Heart right ventricle (tissue), 16 donors: ENCODE results near the gene MAPRE3. TPM values are rescaled to one million over a fixed set of nuclear protein-coding genes. Genes with fewer than 3 reads are reported as not detected.

Experiments used
- ATAC-seq, 8 donors: fragments of 200-7000 bp; cut with Tn5 transposase; one replicate each; pipeline ENCODE4 v1.9.1; 2020; ENCODE audit warnings: mild to moderate bottlenecking in 8 of 8, moderate library complexity in 8 of 8, moderate number of reproducible peaks in 1 of 8
- DNase-seq, 2 donors: peaks; one replicate each; pipeline ENCODE4 v3.0.0-alpha.2; 2020
- H3K27ac ChIP-seq, 10 donors: fragments of 200-600 bp; sonication (generic) in 2 of 10; one replicate each; pipeline versions ENCODE4 v1.5.0 to v1.8.0; 2020 to 2022; ENCODE audit warnings: mild to moderate bottlenecking in 3 of 10
- H3K27me3 ChIP-seq, 7 donors: fragments of 200-600 bp; one replicate each; pipeline ENCODE4 v1.8.0; 2021 to 2022; ENCODE audit warnings: mild to moderate bottlenecking in 2 of 7
- H3K36me3 ChIP-seq, 9 donors: fragments of 200-600 bp; sonication (generic) in 1 of 9; one replicate each; pipeline versions ENCODE4 v1.5.0 to v1.8.0; 2020 to 2022; ENCODE audit warnings: mild to moderate bottlenecking in 2 of 9
- H3K4me1 ChIP-seq, 9 donors: fragments of 200-600 bp; sonication (generic) in 1 of 9; one replicate each; pipeline versions ENCODE4 v1.5.0 to v1.8.0; 2020 to 2022; ENCODE audit warnings: mild to moderate bottlenecking in 4 of 9
- H3K4me3 ChIP-seq, 10 donors: fragments of 200-600 bp; sonication (generic) in 2 of 10; one replicate each; pipeline versions ENCODE4 v1.5.0 to v1.8.0; 2020 to 2022; ENCODE audit warnings: mild to moderate bottlenecking in 7 of 10, moderate library complexity in 2 of 10
- H3K9me3 ChIP-seq, 11 donors: fragments of 200-600 bp in 10 of 11; sonication (generic) in 2 of 11; one replicate each; pipeline versions ENCODE4 v1.5.0 to v1.8.0; 2013 to 2022; ENCODE audit warnings: mild to moderate bottlenecking in 2 of 11, control low read depth in 1 of 11, moderate library complexity in 1 of 11
- CTCF ChIP-seq, 9 donors: fragments of 200-600 bp; sonication (generic) in 2 of 9; IDR thresholded peaks; one replicate each; pipeline versions ENCODE4 v1.5.0 to v1.8.0; 2021 to 2022; ENCODE audit warnings: antibody characterized with exemption in 9 of 9, mild to moderate bottlenecking in 5 of 9, moderate library complexity in 1 of 9
- WGBS, 2 donors: extraction: QIAGEN DNeasy Blood & Tissue Kit; methylation state at CpG; one replicate each; pipeline ENCODE4 v1.1.7; 2013; ENCODE audit warnings: inconsistent platforms in 1 of 2; 5-methylcytosine and 5-hydroxymethylcytosine counted together
- intact Hi-C, 10 donors: fragments of 100-400 bp; cut with DNase I; formaldehyde crosslinking; loops; one replicate each; pipeline versions ENCODE4 v1.11.1 to v1.14.2; 2022
- polyA plus RNA-seq, 2 donors: library from polyadenylated mRNA; stranded (reverse); fragments of 200-250 nt; gene quantifications; one replicate each; pipeline ENCODE4 v1.2.3, GENCODE V29; 2013
- total RNA-seq, 10 donors: library from RNA; stranded (reverse); fragmentation: NEBNext Ultra II Directional in 3 of 10; extraction: Animal tissue kit (Norgen Biotek cat#: 25700) in 3 of 10; gene quantifications; one replicate each; pipeline versions ENCODE4 v1.2.1 to v1.2.4, GENCODE V29; 2021 to 2023
- donor health status: Arrhythmogenic right ventricular cardiomyopathy.
- donor health status: ischemic (EF 13 %, LVEDD 7.1; RV severe dilation, severe dysfunction).
- donor health status: healthy with polysubstance abuse.
- donor health status: DM: no; HTN: yes; CAD: no.
- donor health status: DM: no; HTN: no; CAD: no.
- donor health status: ischemic (EF 25% LVEDD 6.9; RV normal size, moderate dysfunction).
- donor health status: ischemic (EF 25% LVEDD 5.7; RV mildly dilated, moderate dysfunction).
- donor health status: healthy.
- donor health status: DM: yes; HTN: yes; CAD: no.
- donor health status: Ischemic cardiomyopathy.
- donor health status: ischemic (EF 35%, LVEDD 5.7; RV mildly dilated, moderate dysfunction).
- donor health status: nonischemic (EF 11% LVEDD 7.7; RV severe dilation, severe dysfunction).
- donor health status: DM: yes; HTN: yes; CAD: no.
- donor health status: PGD.
- donor health status: ischemic (EF 29% LVEDD 5.4; RV normal size, mild dysfunction).
- donor health status: nonischemic (EF 23%, LVEDD 6.1; RV moderate dilation, normal function).

The MAPRE3 gene
- total and polyA plus RNA-seq, 12 donors, result 23.0 to 68.8 (median 47.2) TPM

DNA sequence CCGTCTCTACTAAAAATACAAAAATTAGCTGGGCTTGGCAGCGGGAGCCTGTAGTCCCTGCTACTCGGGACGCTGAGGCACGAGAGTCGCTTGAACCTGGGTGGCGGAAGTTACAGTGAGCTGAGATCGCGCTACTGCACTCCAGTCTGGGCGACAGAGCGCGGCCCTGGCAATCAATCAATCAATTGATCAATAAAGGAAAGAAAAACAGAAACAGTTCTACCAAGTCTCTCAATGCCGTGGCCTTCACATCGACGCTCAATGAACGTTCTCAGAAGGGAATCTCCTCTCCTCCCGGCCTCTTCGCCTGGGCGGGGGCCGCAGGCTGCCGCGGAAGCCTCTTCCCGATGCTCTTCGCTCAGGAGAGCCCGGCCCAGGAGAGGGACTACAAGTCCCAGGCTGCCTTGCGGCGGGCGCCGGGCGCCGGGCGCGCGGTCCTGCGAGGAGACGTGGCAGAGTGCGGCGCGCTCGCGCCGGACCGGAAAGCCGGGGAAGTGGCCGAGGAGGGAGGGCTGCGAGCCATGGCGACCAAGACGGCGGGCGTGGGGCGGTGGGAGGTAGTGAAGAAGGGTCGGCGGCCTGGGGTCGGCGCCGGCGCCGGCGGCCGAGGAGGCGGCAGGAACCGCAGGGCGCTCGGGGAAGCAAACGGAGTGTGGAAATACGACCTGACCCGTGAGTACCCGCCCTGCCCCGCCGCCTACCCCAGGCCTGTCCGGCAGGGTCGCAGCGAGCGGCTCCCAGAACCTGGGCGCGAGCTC lies 62.2 kb downstream of the MAPRE3 start, which contains the start of gene TMEM214:
Gene TMEM214 (plus strand): TSS at position 471 of the 758 bp plus-strand sequence. CDS start 51 bp downstream, at position 522.
- H3K4me3 ChIP-seq, result peak within 1 kb of the TSS; percentile 68 to 97 (median 86)
- no peaks in the 10 kb centered on the region for H3K27me3 ChIP-seq
- peak within 1 kb of the TSS; percentile 76 to 96 (median 88) for H3K27ac ChIP-seq
- peaks cover 0 to 35% (median 24%) of the 10 kb centered on the region in 9 donors for H3K4me1 ChIP-seq
- peak; percentile 89 to 92 for DNase-seq
- H3K36me3 ChIP-seq, result peaks cover 0 to 47% (median 22%) of the 10 kb centered on the region in 9 donors
- intact Hi-C loops, result loop anchor here in 7 of 10 donors (2.0 to 10.0 kb wide), 4 partner anchors 50 to 55 kb away; partner anchors contain the start of gene KHK (in 5 of the 7)
- peak in 1 of 9 donors; percentile 19 for TF ChIP-seq CTCF (IDR thresholded peaks at IDR 0.05)
- no peaks in the 10 kb centered on the region for H3K9me3 ChIP-seq
- ATAC-seq, result peak; percentile 97 to 99 (median 98)
- 1% methylated on average over 71 to 76 of the region's 76 CpGs for WGBS, 2 donors

DNA sequence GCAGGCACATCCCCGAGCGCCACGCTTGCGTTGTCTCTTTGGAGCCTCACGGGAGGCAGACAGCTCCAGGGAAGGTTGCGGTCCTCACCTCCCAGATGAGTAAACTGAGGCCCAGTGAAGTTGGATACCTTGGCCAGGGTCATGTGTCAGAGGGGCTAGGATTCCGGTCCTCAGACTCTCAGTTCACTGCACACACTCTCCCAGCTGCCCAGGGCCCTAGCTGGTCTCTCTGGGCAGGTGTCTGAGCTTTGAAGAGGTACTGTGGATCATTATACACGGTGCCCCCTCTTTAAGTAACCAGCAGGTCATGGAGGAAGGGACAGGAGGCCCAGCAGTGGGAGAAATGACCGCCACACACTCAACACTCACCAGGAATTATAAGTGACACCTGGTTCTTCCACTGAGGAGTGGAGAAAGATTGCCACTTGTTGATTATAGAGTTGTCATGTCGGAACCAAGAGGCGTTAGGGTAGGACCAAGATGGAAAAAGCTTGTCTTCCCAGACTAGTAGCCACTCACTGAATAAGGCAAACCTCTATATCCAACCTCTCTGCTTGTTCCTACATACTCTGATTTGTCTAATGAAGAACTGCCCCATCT lies 62.9 kb downstream of the MAPRE3 start:
- WGBS, 2 donors, result 6 to 7% methylated on average over 11 of the region's 11 CpGs
- Histone ChIP-seq H3K9me3 (no peaks in the 10 kb centered on the region), H3K27me3 (no peaks in the 10 kb centered on the region), H3K4me3 (peak overlapping the region; percentile 68 to 97 (median 86)), H3K4me1 (peaks cover 0 to 35% (median 24%) of the 10 kb centered on the region in 9 donors), H3K27ac (peak overlapping the region; percentile 76 to 96 (median 88)), H3K36me3 (peaks cover 0 to 51% (median 29%) of the 10 kb centered on the region in 9 donors)
- ATAC-seq (peak in 6 of 8 donors; percentile 1 to 13 (median 3)), DNase-seq (no peak)
- TF ChIP-seq CTCF (IDR thresholded peaks at IDR 0.05), result no peak
- intact Hi-C loops, result loop anchor here in 7 of 10 donors (2.0 to 10.0 kb wide), 4 partner anchors 49 to 54 kb away; partner anchors contain the start of gene KHK (in 5 of the 7)

DNA sequence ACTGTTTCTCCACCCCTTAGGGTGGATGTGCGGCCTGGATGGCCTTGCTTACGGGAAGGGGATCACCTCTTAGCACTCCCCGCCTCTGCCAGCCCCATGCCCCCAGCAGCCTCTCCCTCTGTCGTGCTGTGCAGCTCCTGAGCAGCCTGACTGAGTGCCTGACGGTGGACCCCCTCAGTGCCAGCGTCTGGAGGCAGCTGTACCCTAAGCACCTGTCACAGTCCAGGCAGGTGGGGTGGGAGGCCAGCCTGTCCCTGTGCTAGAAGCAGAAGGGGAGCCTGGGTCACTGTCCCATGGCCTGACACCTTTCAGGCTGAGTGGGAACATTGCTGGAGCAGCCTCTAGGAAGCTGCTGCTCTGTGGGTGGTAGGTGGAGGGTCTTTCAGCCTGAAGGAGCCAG lies 67.6 kb downstream of the MAPRE3 start:
- no peak for ATAC-seq
- H3K4me3 ChIP-seq, result no peak overlapping the region
- H3K36me3 ChIP-seq, result peaks cover 0 to 86% (median 59%) of the 10 kb centered on the region in 9 donors
- H3K27ac ChIP-seq, result no peak overlapping the region
- intact Hi-C loops, result loop anchor here in 2 of 10 donors (10.0 kb wide), 1 partner anchor 47 kb away; the partner anchor contains the start of gene KHK (in 2 of the 2)
- no peaks in the 10 kb centered on the region for H3K9me3 ChIP-seq
- no peak for TF ChIP-seq CTCF (IDR thresholded peaks at IDR 0.05)
- no peak for DNase-seq
- H3K27me3 ChIP-seq, result no peaks in the 10 kb centered on the region
- 92 to 93% methylated on average over 6 of the region's 6 CpGs for WGBS, 2 donors
- peaks cover 0 to 31% (median 19%) of the 10 kb centered on the region in 9 donors for H3K4me1 ChIP-seq

DNA sequence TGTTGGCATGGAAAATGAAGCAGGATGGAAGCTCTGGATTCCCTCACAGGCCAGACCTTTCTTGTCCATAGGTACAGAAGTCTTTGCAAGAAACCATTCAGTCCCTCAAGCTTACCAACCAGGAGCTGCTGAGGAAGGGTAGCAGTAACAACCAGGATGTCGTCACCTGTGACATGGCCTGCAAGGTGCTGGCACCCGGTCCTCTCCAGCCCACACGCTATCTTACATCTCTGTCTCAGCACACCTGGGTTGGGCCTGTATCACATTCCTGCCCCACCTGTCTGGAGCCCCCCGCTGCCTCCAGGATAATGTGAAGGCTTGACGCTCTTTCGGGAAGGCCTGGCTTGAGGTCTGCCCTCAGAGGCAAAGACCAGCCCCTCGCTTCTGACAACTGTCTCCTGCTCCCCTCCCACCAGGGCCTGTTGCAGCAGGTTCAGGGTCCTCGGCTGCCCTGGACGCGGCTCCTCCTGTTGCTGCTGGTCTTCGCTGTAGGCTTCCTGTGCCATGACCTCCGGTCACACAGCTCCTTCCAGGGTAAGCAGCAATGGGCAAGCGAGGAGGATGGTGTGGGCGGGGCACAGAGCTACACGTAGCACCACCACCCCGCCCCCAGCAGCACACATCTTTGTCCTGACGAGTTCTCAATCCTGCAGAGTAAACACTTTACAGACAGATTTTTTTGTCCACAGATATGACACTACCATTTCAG lies 68.3 kb downstream of the MAPRE3 start:
- H3K27ac ChIP-seq, result no peak overlapping the region
- intact Hi-C loops, result loop anchor here in 2 of 10 donors (10.0 kb wide), 1 partner anchor 46 kb away; the partner anchor contains the start of gene KHK (in 2 of the 2)
- no peak for ATAC-seq
- 84 to 88% methylated on average over 17 of the region's 17 CpGs for WGBS, 2 donors
- no peaks in the 10 kb centered on the region for H3K27me3 ChIP-seq
- peaks cover 0 to 25% (median 15%) of the 10 kb centered on the region in 9 donors for H3K4me1 ChIP-seq
- no peak for DNase-seq
- H3K9me3 ChIP-seq, result no peaks in the 10 kb centered on the region
- H3K4me3 ChIP-seq, result no peak overlapping the region
- no peak for TF ChIP-seq CTCF (IDR thresholded peaks at IDR 0.05)
- H3K36me3 ChIP-seq, result peaks cover 0 to 93% (median 59%) of the 10 kb centered on the region in 9 donors
